Amniotic stem cell (primary cell): ENCODE measurements around the gene MDFI.

Experiments
- DNase-seq: peaks from one replicate; lab custom pipeline; 2025; lab: John Stamatoyannopoulos, UW

The MDFI gene

DNA sequence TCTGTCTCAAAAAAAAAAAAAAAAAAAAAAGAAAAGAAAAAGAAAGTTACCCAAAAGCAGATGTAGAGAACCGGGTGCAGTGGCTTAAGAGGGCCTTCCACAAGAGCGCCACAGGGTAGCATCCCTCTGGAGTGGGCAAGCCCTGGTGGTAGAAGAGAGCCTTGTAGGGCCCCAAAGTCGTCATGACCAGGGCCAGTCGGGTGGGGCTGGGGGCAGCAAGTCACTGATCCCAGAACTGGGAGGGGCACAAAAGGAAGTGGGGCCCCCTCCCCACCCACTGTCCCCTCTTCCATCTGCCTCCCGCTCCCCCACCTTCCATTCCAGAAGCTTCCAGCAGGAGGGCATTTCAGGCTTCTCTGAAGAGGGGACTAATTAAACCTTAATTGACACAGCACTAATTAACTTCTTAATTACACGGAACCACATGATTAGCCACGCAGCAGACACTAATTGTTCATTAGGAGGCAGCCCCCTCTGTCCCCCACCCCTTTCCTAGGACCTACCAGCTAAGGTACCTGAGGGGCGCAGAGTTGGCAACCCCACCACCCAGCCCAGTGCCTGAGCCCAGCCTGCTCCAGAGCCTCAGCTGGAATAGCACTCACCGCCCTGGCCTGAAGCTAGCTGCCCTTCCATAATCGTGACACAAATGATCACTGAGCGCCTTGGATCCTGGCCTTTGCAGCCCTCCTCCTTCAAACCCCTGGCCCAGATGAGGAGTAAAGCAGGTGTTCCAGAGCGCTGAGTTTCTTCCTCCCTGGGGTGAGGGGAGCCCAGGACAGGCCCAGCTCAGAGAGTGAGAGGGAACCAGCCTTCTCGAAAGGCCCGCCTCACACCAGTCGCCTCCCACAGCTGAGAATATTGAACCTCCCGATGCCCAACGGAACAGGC lies 34.8 kb downstream of the MDFI start:
- no peak for DNase-seq

DNA sequence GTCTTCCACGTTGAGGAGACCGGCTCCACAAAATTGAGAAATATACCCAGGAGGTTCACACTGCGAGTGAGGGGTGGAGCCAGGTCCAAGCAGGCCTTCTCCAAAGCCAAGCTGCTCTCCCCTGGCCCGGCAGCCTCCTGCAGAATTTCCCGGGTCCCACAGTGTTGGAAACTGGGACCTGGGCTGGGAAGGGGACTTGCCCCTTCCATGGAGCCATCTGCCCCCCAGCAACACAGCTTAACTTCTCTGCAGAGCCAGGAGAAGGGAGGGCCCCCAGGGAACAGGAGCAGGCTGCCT lies 35.4 kb downstream of the MDFI start:
- DNase-seq: no peak

DNA sequence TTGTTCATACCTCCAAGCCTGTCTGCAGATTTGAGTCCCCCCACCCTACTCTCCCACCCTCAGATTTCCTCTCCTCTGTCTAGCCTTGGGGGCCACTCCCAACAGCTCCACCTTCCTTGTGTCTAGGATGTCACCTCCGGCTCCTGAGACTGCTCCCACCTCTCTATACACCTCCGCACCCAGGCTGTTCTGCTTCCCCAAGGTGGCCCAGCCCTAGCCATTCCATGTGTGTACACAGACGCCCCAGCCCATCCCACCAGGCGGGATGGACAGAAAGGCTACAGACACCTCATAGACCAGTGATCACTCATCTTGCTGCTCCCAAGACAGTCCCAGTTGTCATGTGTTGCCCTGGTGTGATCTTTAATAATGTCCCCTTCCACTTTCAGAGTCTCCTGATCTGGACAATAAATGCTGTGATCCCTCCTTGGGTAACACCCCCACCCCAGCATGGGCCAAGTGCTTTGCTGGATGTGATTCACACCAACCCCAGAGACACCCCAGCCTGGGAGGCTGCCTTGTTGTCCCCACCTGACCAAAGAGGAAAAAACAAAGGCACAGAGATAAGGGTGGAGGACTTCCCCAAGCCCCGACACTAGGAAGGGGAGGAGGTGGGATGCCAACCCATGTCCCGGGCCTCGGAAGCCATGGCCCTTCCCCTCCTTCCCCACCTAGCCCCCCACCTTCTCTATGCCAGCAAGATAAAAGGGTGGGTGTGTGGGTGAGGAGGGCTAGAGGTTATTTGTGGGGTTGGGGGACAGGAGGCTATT lies 36.1 kb downstream of the MDFI start:
- DNase-seq: no peak

DNA sequence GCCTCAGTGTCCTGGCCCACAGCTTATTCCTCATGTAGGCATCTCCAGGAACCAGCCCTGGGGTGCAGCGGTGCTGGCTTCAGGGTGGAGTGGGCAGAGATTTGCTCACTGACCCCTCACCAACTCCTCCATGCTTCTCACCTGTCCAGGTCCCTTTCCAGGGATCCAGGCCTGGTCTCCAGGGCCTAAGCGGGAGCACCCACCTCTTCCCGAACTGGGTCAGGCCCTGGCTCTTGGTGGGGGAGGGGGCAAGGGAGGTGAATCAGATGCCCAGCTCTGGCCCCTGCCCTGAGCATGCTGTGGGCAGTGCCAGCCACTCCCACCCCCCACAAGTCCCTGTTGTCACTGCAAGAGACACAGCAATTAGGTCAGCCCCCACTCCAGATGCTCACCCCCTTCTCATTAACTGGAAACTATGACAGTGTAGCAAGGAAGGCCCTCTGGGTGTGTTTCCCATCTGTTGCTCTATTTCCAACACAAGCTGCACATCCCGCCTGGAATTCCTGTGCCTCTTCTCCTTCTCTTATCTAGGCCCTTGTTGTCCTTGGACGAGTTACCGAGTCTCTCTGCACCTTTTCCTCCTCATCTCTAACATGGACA lies 37.0 kb downstream of the MDFI start:
- no peak for DNase-seq

DNA sequence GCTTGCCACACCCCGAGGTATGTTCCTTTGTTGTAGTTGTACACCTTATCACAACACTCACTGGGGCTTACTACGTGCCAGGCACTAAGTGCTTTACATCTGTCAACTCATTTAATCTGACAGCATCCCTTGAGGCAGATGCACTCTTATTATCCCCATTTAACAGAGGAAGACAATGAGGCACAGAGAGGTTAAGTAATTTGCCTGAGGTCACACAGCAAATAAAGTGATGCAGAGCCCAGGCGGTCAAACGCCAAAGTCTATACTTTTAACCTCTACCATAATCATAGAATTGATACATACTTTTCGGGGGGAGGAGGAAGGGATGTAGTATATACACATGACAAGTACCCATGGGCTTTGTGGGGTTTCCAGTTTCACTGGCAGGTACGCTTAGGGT lies 37.7 kb downstream of the MDFI start:
- DNase-seq: no peak

DNA sequence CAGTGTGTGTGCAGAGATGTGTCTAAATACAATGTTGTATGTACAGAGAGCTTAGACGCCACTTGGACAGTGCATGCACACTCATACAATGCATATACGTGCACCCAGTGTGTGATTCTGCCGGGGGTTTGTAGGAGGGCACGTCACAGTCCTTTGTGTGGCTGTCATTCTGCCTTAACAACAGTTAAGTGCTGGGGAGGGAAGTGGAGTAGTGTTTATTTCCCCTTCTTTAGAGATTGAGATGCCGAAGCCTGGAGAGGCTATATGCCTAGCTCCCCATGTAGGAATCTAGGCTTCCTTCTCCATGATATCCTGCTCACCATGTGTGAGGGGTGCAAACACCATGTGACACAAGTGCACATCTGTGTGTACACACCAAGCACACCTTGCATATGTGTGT lies 38.2 kb downstream of the MDFI start:
- no peak for DNase-seq

DNA sequence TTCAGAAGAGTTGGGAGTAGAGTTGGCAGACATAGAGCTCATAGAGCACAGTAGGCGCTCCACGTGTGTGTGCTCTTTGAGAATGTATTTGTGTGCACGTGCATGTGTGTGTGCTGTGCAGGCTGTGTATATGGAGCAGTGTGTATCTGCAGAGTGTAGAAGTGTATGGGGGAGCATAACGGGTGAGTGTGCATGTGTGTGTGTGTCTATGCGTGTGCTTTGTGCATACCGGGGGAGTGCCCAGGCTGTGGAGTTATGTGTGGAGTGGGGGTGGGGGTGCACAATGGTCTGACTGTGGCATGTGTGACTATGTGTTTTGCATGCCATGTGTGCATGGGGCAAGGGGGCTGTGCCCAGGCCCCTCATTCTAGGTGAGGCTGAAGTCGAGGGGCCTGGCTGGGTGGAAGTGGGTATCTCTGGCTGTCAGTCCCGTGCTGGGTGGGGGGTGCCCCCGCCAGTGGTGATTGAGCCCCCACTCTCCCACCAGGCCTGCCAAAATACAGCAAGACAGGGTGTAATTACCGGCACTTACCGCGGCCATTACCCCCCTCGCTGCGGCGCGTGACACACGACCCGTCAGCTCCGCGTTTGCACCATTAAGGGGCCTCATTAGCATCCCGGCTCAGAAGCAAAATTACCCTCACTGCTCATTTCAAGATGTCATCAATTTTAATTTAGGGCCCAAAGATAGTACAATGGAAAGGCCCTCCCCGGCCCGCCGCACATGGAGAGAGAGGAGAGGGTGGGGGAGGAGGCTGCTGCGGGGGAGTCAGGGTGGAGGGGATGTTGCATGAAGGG lies 39.1 kb downstream of the MDFI start:
- no peak for DNase-seq

DNA sequence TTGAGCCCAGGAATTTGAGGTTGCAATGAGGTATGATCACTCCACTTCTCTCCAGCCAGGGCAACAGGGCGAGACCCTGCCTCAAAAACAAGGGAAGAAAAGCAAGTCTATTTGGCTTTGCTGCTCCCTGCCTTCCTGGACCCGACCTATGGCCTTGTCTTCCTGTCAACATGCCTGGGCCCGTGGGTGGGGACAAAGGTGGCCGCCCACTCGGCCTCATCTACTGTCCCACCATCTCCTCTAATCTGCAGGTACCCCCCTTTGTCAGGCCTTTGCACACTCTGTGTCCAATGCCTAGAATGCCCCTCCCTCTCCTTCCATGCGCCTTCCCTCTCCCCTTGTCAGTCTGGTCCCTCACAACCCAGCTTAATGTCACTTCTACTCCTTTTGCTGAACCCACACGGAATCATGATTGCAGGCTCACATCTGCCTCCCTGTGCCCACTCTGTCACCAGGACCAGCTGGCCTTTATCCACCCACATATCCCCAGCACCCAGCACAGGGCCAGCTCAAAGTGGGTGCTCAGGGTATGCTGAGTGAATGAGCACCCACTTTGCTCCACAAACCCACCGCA lies 40.3 kb downstream of the MDFI start:
- no peak for DNase-seq

DNA sequence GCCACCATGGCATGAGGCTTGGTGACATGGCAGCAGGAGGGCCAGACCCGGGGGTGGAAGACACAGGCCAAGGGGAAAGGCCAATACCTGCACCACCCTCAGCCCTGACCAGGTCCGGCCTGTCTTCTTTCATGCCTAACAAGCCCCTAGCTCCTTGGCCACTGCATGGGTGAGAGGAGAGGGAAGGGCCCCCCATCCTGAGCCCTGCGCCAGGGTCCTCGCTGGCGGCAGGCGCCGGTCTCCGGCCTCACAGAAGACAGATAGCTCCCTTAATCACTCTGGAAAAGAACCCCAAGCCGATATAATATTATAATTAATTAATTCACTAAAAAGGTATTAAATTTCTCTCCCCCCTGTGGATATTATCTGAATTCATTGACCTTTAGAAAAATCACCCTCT lies 41.4 kb downstream of the MDFI start:
- no peak for DNase-seq

DNA sequence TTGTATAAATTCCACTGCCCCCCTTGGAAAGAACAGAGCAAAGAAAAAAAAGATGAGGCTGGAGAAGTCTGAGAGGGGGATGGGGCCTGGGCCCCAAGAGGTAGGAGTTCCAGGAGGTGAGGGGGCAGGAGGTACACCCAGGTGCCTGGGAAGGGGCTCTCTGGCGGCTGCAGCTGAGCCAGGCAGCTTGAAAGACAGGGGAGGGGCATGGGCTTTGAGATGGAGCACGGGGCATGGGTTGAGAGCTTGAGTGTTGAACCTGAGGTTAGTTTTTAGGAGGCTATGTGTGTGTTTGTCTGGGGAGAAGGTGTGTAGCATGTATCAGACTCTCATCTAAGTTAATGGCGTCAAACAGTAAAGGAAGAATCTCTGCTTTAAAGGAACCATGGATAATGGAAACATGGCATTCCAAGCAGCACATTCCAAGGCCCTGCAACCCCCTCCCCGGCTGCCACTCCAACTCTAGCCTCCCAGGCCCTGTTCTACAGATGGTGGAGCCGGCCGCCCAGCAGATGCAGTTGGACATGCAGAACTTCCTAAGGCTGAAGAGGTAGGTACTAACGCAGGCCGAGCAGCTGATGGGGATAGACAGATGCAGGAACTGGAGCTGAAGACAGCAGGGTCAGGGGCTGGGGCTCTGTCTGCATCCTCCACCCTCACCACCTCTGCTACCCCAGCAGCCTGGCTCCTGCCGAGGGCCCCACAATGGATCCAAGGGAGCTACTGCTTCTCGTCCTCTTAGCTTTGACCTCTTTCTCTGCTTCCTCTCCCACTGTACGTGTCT lies 42.1 kb downstream of the MDFI start:
- DNase-seq: no peak

DNA sequence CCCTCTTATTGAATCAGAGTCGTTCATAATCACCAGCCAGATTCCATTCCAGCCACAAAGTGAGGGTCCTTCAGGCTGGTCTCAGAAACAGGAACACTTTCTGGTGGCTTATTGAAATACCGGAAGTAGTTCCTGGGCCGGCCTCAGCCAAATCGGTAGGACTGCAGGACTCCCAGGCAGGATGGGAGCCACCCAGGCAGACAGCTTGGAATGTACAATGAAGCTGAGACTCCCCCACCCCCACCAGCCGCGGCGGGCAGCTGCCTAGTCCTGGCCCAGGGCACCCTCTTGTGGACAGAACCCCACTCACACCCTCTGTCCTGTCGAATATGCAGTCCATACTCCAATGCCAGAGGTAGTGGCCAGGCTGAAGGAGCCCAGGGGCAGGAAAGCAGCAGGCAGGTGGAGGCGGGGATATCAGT lies 43.8 kb downstream of the MDFI start:
- DNase-seq: peak; percentile 64

DNA sequence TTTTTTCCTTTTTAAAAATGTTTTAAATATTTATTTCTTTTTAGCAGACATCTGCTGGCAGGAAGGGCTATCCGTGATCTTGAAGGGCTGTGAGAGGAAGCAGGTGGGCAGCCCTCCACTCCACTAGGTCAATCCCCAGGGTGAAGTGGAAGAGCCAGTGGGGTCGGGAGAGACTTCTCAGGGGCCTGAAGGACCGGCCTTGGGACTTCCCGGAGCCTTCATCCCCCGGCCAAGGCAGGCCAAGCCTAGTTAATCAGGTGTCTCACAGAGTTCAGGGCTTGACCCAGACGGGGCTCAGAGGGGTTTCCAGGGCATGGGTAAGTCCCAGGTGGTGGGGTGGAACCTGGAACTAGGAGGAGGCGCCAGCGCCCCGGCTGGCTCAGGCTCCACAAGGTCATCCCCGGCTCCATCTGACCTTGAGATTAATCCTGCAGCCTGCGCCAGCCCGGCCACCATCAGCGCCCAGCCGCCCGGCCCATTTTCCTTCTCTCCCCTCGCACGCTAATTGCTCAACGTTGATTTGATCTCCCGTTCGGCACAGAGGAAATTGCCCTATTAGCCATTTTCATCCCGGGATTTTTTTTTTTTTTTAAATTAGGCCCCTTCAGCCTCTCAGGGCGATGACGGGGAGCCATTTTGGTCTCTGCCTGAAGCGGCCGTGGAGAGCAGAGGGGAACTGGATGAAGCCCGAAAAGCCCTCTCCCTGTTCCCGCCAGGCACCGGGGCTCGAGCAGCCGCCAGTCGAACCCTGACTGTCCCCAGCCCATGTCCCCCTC lies 44.4 kb downstream of the MDFI start:
- DNase-seq: no peak

DNA sequence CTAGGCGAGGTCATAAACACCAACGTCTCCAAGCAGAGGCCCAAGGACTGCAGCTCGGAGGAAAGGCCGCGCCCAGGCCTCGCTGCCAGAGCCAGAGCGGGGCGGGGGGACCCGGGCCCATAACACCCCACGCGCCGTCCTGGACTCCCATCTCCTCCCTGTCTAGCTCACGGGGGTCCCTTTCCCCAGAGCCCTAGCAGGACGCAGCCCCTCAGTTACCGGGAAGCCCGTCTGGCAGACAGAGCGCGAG lies 44.9 kb downstream of the MDFI start:
- DNase-seq: no peak

DNA sequence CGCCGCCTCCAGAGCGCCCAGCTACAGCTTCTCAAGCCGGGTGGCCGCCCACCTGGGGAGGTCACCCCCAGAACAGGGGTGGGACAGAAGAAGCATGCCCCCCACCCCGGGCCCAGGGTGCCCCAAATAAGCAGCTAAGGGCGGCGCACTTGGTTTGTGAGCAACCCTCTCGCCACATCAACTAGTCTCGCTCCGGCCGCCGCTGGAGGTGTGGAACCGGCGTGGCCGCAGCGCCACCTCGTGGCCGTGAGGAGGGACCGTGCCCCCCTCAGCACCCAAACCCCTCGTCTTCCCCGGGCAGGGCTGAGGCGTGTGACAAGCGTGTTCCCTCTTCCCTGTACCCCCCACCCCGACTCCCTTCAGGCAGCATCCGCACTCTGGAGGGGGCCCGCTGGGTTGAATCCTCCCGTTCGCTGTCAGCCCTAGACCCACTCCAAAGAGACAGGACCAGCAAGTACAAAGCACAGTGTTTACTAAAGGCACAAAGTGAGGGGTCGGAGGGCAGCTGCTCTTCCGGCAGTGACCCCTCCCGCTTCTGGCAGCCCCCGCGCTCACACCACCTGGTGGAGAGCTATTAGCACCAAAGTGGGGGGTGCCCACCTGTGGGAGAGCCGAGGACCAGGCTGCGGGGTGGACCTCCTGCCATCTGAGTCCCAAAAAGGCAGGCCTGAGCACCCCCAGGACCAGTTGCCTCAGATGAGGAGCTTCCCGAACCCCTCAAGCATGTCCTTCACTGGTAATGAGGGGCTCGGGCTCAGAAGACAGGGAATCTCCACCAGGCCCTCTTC lies 45.4 kb downstream of the MDFI start:
- DNase-seq: peak; percentile 44

DNA sequence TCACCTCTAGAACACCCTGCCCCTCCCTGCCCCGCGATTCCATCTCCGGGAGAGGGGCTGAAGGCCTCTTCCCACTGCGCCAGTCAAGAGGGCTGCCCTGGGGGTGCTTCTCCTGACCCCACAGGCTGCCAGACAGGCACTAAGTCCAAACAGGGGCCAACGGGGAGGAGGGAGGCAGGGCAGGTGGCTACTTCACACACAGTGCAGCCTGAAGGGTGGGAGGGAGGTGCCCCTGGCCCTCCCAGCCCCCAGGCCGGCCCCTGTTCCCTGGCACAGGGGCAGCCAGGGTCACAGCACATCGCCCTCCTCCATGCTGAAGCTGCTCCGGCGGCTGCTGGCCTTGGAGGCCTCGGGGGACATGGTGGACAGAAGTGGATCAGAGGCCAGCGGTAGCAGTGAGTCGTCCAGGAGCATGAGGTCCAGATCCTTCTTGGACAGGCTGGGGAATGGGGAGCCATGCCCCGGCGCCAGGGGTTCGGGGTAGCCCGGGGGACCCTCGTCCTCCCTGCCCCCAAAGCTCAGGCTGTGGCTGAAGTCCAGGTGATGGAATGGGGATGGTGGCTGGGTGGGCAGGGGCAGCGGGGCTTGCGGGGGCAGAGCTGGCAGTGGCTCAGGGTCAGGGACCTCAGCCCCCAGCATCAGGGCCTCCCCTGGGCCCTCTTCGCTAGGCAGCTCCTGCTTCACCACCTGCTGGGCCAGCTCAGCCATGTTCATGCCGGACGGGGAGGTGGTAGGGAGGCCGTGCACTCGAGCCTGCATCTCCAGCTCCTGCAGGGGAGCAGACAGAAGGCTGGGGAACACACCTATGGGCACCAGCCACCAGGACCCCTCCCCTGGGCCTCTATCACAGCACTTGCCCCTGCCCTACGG lies 46.3 kb downstream of the MDFI start:
- no peak for DNase-seq

DNA sequence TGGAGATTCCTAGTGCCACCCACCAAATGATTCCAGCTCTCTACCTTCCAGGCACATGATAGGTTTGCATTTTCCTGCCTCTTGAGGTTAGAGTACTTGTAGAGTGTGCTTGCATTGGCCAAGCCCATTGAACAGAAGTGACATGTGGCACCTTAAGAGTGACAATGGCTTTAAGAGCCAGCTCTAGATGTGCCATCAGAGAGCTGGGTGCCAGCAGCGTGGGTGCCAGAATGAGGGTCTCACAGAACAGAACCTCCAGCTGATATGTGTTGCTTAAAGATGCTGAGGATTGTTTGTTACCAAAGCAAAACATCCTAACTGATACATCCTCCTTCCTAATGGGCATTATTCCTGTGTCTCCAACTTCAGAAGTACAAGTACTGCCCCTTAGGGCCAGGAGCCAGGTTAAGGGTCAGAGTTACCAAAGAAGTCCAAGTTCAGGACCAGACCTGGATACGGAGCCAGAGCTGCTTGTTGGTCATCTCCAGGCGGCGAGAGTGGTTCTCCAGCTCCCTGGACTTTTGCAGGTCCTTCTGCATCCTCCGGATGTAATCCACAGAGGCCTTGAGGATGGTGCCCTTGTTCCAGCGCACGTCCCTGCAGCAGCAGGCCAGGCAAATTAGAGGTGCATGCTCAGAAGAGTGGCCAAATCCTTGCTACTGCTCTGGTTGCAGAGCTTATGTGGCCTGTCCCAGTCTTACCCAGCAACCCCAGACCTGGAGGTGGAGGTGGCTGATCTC lies 47.5 kb downstream of the MDFI start:
- DNase-seq: no peak

DNA sequence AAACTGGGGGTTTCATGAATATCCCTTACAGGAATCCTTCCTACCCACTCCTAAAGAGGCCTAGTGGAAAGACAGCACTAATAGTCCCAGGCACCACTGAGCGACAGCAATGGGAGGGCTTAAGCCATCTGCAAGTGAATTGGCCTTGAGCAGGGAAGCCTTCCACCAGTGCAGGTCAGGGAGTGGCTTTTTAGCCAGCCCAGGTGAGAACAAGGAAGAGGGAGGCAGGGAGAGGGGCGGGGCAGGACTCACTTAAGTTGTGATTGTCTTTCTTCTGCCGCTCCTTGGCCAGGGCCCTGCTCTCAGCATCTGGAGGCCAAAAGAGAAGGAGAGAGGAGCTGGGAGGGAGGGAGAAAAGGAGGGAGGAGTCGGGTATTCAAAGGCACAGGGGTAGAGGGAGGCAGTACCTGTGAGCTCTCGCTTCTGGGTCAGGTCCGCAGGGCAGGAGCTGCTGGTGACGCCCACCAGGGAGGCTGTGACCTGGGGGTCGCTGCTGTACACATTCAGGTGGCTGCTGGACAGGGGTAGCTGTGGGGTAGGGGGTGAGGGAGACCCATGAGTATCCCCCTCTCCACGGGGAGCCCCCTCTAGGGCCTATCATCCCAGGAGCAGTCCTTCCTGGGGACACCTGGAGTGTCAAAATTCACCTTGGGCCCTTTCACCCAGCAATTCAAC lies 49.4 kb downstream of the MDFI start:
- no peak for DNase-seq
